ENCODE results near the gene PRR5. TPM values are rescaled to one million over a fixed set of nuclear protein-coding genes. Genes with fewer than 3 reads are reported as not detected.
A peak's percentile ranks its signal among the peaks of the same experiment; 100 is the strongest.

Gene PRR5
- total and polyA plus RNA-seq, 2 of the 13 experiments (the other 11 are each of a cell fraction or from before 2014, with no cell fraction given), result 11.6 to 27.5 TPM

DNA sequence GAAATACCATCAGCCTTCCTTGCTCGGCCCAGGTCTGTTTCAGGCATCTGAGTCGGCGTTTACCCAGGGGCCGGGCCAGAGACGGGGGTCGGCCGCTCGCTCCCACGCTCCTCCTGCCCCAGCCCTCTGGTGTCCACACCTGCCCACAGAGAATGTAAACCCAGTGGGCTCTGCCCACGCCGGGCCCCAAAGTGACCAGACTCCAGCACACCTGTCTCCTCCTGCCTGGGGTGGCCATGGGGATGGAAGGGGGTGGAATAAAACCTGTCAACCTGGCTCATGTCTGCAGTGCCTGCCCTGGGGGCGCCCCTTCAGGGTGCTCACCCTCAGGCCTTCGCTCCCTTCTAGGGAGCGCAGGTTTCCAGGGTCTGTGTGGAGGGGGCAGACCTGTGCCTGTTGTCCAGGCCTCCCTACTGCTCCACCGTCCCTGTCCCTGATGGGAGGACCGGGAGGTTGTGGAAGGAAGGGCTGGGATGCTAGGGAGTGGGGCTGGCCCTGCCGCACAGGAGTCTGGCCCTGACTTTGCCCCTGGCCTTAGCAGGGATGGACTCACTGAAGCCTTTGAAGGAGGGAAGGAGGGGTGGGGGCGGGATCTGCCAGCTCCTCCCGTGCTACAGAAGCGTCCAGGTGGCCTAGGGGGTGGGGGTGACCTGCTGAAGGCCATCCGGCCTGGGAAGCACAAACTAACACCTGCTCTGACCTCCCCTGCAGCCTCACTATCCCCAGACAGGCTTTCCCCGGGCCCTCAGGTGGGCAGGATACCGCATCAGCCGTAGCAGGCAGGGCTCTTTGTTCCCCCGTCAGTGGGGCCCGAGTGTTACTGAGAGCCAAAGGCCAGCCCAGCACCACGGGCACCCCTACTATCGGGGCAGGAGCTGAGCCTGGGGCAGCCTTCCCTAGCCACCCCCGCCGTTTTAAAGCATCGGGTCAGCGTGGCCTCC, 35.7 kb downstream of the PRR5 start (continued):
- TF ChIP-seq MAFK (conservative IDR thresholded peaks at IDR 0.05 in 1 of 2, IDR thresholded peaks at IDR 0.05 in 1 of 2; ENCODE audit: low read length in 2 of 2) (peak; percentile 60 to 61), CBFB (CRISPR knock-in tag; IDR thresholded peaks at IDR 0.05) (no peak), ZNF562 (CRISPR knock-in tag; IDR thresholded peaks at IDR 0.05; ENCODE audit: borderline replicate concordance) (no peak), CHCHD3 (CRISPR knock-in tag; IDR thresholded peaks at IDR 0.05) (no peak), ZNF468 (CRISPR knock-in tag; IDR thresholded peaks at IDR 0.05) (no peak), ZNF550 (CRISPR knock-in tag; IDR thresholded peaks at IDR 0.05; ENCODE audit: borderline replicate concordance) (0 out of 2 replicates have a peak, but pooled peaks have one; percentile 19), KLF16 (CRISPR knock-in tag; IDR thresholded peaks at IDR 0.05) (no peak), NFIC (IDR thresholded peaks at IDR 0.05; ENCODE audit: low read length) (no peak), ZNF703 (CRISPR knock-in tag; IDR thresholded peaks at IDR 0.05; ENCODE audit: borderline replicate concordance) (no peak), AGO2 (optimal IDR thresholded peaks at IDR 0.05; ENCODE audit: low read depth, low read length) (peak; percentile 93), MAFF (IDR thresholded peaks at IDR 0.05; ENCODE audit: low read depth, low read length) (peak; percentile 34; the same call in 1 of the 2 replicates), ZEB1 (IDR thresholded peaks at IDR 0.05; ENCODE audit: insufficient replicate concordance, low read depth) (peak; percentile 22), AKAP8 (CRISPR knock-in tag; IDR thresholded peaks at IDR 0.05) (peak; percentile 98), ZNF225 (CRISPR knock-in tag; IDR thresholded peaks at IDR 0.05) (no peak), TBP (CRISPR knock-in tag; IDR thresholded peaks at IDR 0.05) (no peak), ZNF572 (CRISPR knock-in tag; IDR thresholded peaks at IDR 0.05) (no peak), POGZ (CRISPR knock-in tag; IDR thresholded peaks at IDR 0.05) (no peak), REPIN1 (CRISPR knock-in tag; IDR thresholded peaks at IDR 0.05; ENCODE audit: borderline replicate concordance, low read depth) (no peak), SNAI1 (CRISPR knock-in tag; IDR thresholded peaks at IDR 0.05; ENCODE audit: borderline replicate concordance) (no peak), TARDBP (CRISPR knock-in tag; IDR thresholded peaks at IDR 0.05) (no peak)
- TF ChIP-seq, protein P1, sequence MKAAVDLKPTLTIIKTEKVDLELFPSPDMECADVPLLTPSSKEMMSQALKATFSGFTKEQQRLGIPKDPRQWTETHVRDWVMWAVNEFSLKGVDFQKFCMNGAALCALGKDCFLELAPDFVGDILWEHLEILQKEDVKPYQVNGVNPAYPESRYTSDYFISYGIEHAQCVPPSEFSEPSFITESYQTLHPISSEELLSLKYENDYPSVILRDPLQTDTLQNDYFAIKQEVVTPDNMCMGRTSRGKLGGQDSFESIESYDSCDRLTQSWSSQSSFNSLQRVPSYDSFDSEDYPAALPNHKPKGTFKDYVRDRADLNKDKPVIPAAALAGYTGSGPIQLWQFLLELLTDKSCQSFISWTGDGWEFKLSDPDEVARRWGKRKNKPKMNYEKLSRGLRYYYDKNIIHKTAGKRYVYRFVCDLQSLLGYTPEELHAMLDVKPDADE (CRISPR knock-in tag; IDR thresholded peaks at IDR 0.05), result no peak
- TF ChIP-seq, protein P2, sequence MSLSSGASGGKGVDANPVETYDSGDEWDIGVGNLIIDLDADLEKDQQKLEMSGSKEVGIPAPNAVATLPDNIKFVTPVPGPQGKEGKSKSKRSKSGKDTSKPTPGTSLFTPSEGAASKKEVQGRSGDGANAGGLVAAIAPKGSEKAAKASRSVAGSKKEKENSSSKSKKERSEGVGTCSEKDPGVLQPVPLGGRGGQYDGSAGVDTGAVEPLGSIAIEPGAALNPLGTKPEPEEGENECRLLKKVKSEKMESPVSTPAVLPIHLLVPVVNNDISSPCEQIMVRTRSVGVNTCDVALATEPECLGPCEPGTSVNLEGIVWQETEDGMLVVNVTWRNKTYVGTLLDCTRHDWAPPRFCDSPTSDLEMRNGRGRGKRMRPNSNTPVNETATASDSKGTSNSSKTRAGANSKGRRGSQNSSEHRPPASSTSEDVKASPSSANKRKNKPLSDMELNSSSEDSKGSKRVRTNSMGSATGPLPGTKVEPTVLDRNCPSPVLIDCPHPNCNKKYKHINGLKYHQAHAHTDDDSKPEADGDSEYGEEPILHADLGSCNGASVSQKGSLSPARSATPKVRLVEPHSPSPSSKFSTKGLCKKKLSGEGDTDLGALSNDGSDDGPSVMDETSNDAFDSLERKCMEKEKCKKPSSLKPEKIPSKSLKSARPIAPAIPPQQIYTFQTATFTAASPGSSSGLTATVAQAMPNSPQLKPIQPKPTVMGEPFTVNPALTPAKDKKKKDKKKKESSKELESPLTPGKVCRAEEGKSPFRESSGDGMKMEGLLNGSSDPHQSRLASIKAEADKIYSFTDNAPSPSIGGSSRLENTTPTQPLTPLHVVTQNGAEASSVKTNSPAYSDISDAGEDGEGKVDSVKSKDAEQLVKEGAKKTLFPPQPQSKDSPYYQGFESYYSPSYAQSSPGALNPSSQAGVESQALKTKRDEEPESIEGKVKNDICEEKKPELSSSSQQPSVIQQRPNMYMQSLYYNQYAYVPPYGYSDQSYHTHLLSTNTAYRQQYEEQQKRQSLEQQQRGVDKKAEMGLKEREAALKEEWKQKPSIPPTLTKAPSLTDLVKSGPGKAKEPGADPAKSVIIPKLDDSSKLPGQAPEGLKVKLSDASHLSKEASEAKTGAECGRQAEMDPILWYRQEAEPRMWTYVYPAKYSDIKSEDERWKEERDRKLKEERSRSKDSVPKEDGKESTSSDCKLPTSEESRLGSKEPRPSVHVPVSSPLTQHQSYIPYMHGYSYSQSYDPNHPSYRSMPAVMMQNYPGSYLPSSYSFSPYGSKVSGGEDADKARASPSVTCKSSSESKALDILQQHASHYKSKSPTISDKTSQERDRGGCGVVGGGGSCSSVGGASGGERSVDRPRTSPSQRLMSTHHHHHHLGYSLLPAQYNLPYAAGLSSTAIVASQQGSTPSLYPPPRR (CRISPR knock-in tag; IDR thresholded peaks at IDR 0.05; ENCODE audit: borderline replicate concordance), result no peak
- TF ChIP-seq, protein P3, sequence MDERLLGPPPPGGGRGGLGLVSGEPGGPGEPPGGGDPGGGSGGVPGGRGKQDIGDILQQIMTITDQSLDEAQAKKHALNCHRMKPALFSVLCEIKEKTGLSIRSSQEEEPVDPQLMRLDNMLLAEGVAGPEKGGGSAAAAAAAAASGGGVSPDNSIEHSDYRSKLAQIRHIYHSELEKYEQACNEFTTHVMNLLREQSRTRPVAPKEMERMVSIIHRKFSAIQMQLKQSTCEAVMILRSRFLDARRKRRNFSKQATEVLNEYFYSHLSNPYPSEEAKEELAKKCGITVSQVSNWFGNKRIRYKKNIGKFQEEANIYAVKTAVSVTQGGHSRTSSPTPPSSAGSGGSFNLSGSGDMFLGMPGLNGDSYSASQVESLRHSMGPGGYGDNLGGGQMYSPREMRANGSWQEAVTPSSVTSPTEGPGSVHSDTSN (CRISPR knock-in tag; IDR thresholded peaks at IDR 0.05), result no peak
